ENCODE measurements around the gene ANGPT4. TPM values are rescaled to one million over a fixed set of nuclear protein-coding genes. Genes with fewer than 3 reads are reported as not detected.

Gene ANGPT4
- total and polyA plus RNA-seq, 9 of the 15 experiments (the other 6 are each of a cell fraction or from before 2014, with no cell fraction given) = not detected

- no peak for TF ChIP-seq ZBTB11 (CRISPR knock-in tag; IDR thresholded peaks at IDR 0.05)
Measured at GRCh38 chr20:926670-927069, 10.5 kb upstream of the ANGPT4 start (continued).

DNA sequence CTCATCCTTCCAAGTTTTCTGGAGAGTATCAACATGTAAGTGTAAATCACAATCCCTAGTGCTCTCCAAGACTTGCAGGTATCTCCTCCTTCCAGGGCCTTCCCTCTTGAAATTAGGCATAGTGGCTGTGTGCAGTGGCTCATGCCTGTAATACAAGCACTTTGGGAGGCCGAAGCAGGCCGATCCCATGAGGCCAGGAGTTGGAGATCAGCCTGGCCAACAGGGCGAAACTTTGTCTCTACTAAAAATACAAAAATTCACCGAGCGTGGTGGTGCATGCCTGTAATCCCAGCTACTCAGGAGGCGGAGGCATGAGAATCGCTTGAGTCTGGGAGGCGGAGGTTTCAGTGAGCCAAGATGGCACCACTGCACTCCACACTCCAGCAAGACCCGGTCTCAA, 9.4 kb upstream of the ANGPT4 start:
- Histone ChIP-seq H3K4me2 (ENCODE audit: insufficient read depth, low read length) (no peak overlapping the region), H3K27me3 (ENCODE audit: control insufficient read depth in 2 of 2, insufficient read depth in 2 of 2, low read length in 2 of 2) (peaks cover 0 to 29% of the 10 kb centered on the region in 2 experiments; a peak in 3 of 5 replicates), H3K27ac (ENCODE audit: extremely low read depth, low read depth, low read length) (no peak overlapping the region), H3K9me3 (replicated peaks; ENCODE audit: control insufficient read depth, insufficient read depth, low read depth, low read length) (no peaks in the 10 kb centered on the region), H3K9ac (ENCODE audit: insufficient read depth in 1 of 2, low read depth in 2 of 2, low read length in 2 of 2) (no peak overlapping the region), H3K79me2 (ENCODE audit: control insufficient read depth, insufficient read depth, low read length) (no peaks in the 10 kb centered on the region), H3K9me1 (ENCODE audit: control insufficient read depth, insufficient read depth, low read length) (no peaks in the 10 kb centered on the region), H2AFZ (ENCODE audit: low read depth, low read length) (no peak overlapping the region), H4K20me1 (replicated peaks; ENCODE audit: control insufficient read depth, insufficient read depth, low read length) (no peaks in the 10 kb centered on the region), H3K4me3 (no peak overlapping the region), H3K36me3 (ENCODE audit: control insufficient read depth, insufficient read depth, low read length) (no peaks in the 10 kb centered on the region), H3K4me1 (replicated peaks in 1 of 2; ENCODE audit: control insufficient read depth in 2 of 2, insufficient read depth in 2 of 2, low read length in 2 of 2) (no peaks in the 10 kb centered on the region)
- intact Hi-C loops (cut with micrococcal nuclease) (no loop called here), in situ Hi-C loops (cut with MboI) (no loop called here)
- no TSS peak for BruUV-seq (replicated peaks)
- TF ChIP-seq FOS (IDR thresholded peaks at IDR 0.05; ENCODE audit: extremely low read depth, insufficient read length) = no peak
- TF ChIP-seq ZNF668 (CRISPR knock-in tag; IDR thresholded peaks at IDR 0.05) = no peak
- no peak for TF ChIP-seq ATF7 (IDR thresholded peaks at IDR 0.05)
- TF ChIP-seq, protein P1, sequence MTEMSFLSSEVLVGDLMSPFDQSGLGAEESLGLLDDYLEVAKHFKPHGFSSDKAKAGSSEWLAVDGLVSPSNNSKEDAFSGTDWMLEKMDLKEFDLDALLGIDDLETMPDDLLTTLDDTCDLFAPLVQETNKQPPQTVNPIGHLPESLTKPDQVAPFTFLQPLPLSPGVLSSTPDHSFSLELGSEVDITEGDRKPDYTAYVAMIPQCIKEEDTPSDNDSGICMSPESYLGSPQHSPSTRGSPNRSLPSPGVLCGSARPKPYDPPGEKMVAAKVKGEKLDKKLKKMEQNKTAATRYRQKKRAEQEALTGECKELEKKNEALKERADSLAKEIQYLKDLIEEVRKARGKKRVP (CRISPR knock-in tag; IDR thresholded peaks at IDR 0.05) = no peak
- TF ChIP-seq SRSF9 (IDR thresholded peaks at IDR 0.05; ENCODE audit: borderline replicate concordance, low read depth, low read length) = no peak
- no peak for TF ChIP-seq ZNF24 (IDR thresholded peaks at IDR 0.05)
- no peak for TF ChIP-seq ZNF175 (CRISPR knock-in tag; IDR thresholded peaks at IDR 0.05; ENCODE audit: low read depth)
- no peak for TF ChIP-seq CCNT2 (IDR thresholded peaks at IDR 0.05; ENCODE audit: borderline replicate concordance, extremely low read depth, insufficient read length, low read depth, low read length)
- TF ChIP-seq EWSR1 (IDR thresholded peaks at IDR 0.05; ENCODE audit: borderline replicate concordance, low read depth, partially characterized antibody) = no peak
- no peak for TF ChIP-seq SMC3 (conservative IDR thresholded peaks at IDR 0.05; ENCODE audit: insufficient read depth, low read depth, low read length)
- no peak for TF ChIP-seq USF1 (CRISPR knock-in tag; IDR thresholded peaks at IDR 0.05)
- no peak for TF ChIP-seq HMGN3 (IDR thresholded peaks at IDR 0.05; ENCODE audit: borderline replicate concordance, extremely low read depth, insufficient read length, low read depth, low read length)
- no peak for TF ChIP-seq ZNF133 (CRISPR knock-in tag; IDR thresholded peaks at IDR 0.05)
- FAIRE-seq (no peak), DNase-seq (ENCODE audit: extremely low read depth in 1 of 4, low spot score in 3 of 4) (no peak), ATAC-seq (no peak)
- POLR2A ChIA-PET = no interaction called here
- WGBS (ENCODE audit: insufficient coverage, low coverage, missing lambda C conversion rate) = 3% methylated on average over 8 of the region's 9 CpGs
- CTCF ChIA-PET (ENCODE audit: low intra/inter-chr PET ratio) = no interaction called here

Measured in K562 (cell line).